GM15510 (cell line): Measurements from ENCODE around the gene CPLX1.

ENCODE experiments used
- POLR2A ChIP-seq: IDR thresholded peaks from 3 replicates; pipeline ENCODE4 v1.6.1; 2011; ENCODE audit warnings: borderline replicate concordance; ENCODE audit not compliant: insufficient read length; ENCODE audit errors: extremely low read depth

The CPLX1 gene

DNA sequence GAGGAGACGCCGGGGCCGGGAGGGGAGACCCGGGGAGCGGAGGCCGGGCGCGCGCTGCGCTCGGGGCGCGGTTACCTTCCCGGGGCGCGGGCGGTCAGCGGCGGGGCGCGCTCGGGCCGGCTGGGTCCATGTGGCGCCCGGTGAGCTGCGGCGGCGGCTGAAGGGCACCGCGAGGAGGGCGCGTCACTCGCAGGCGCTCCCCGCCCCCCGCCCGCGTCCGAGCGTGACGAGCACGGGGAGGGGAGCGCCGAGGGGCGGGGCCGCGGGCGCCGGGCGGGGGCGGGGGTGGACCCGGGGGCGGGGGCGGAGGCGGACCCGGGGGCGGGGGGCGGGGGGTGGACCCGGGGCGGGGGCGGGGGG is at the start of gene CPLX1:
CPLX1 (minus strand) TSS at position 159 of the 360 bp plus-strand sequence. CDS start 1,607 bp downstream, outside the sequence.
- TF ChIP-seq POLR2A: no peak

DNA sequence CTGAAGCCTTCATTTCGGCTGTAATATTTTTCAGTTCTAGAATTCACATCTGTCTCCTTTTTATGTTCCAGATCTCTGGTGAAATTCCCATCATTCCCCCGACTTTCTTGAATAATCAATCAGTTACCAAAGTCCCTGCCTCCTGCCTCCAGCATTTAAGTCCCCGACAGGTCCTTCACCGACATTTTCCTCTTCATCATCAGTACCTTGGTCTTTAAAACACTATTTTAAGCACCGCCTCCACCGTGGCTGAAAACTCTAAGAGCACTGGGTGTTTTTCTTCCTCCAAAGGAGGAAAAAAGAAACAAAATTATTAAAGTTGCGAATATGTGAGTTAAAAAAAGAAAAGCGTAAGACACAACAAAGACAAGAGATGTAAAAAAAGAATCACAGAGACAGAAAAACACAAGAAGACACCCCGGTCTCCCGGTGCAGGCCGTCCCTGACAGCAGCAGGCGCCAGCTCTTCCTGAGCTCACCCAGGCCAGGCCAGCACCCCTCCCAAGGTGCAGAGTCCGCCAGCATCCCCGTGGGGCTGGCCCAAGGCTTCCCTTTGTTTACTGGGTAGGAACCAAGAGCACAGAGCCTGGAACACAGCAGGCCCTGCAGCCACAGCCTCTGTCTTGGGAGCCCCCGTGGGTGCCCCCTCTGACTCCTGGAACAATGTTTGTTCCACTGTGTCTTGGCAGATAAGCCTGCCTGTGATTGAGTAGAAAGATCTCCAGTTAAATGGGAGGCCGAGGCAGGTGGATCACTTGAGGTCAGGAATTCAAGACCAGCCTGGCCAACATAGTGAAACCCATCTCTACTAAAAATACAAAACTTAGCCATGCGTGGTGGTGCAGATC is 49.3 kb upstream of the CPLX1 start:
- no peak for TF ChIP-seq POLR2A

DNA sequence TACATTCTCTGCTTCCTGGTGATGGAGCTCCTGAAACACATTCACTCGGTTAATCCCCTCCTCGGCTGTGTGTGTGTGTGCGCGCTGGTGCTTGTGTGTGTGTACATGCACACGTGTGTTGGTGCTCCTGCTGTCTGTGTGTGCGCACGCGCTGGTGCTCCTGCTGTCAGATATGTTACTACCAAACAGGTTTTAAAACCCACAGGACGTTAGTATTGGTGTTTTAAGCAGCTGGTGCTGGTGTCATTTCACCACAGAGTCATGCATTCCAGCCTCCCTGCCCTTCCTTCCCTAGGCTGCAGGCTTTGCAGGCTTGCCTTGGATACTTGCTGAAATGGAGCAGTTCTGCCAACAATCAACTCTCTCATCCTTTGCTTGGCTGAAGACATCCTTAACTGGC is 48.1 kb upstream of the CPLX1 start:
- TF ChIP-seq POLR2A: no peak

DNA sequence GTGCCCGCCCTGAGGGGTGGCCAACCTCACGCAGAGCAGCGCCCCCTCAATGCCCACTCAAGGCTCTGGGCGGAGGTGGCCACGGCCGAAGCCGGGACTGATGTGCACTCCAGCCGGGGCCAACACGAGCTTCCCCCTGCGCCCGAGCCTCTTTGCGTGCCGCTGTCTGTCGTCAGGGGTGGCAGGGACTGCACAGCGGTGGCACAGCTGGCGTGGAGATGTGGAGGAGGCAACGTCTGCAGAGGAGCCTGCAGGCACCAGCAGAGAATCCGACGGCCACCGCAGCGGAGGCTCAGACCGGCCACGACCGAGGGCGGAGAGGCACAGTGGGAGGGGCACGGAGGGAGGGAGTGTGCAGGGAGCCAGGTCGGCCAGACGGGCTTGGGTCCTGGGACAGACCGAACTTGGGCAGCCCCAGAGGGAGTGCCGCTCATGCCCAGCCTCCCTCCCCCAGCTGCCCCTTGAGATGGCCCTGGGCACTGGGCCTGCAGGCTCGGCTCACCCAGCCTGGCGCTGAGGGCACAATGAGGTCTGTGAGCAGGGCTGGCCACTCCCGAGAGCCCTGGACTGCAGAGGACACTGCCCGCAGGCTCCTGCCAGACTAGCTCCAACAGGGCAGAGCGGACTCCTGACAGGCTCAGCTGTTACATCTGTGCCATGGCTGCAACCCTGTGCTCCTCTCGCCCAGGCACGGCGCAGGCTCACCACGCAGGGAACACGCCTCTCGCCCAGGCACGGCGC is 46.5 kb upstream of the CPLX1 start:
- no peak for TF ChIP-seq POLR2A

DNA sequence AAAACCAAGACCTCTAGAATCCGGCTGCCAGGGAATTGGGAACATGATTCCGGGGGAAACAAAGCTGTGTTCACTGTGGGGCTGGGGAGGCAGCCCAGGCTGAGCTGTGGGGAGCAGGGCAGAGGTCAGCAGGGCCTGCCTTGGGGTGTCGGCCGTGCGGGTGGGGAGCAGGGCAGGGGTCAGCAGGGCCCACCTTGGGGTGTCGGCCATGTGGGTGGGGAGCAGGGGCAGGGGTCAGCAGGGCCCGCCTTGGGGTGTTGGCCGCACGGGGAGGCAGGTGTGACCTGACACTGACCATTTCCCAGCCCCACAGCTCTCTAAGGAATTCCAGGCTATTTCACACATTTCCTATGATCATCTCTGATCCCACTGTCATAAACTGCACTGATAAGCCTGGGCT is 45.6 kb upstream of the CPLX1 start:
- no peak for TF ChIP-seq POLR2A

DNA sequence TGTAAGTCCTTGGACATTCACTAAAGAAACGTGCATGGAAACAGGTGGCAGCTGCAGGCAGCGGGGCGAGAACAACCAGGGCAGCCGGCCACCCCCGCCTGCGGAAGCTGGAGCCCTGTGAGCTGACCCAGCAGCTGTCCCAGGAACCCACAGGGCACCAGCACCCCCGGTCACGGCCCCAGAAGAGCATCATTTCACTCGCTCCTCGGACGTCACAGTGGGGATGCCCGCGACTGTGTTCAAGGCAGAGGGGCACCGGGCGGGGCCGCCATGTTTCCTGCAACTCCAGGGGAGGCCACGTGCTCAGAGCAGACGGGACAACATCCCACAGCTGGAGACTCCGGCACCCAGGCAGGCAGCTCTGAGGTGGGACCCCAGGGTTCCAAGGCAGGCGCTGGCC is 45.0 kb upstream of the CPLX1 start:
- no peak for TF ChIP-seq POLR2A

DNA sequence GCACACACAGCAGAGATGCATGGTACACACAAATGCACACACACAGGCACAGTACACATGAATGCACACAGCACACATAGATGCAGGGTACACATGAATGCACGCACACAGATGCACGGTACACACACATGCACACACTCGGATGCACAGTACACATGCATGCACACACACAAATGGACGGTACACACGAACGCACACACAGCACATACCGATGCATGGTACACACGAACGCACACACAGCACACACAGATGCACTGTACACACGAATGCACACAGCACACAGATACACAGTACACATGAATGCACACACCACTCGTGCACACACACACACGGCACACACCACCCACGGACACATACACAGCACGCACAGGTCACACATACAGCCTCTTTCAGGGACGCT is 43.8 kb upstream of the CPLX1 start:
- no peak for TF ChIP-seq POLR2A

- TF ChIP-seq POLR2A: no peak
Measured at GRCh38 chr4:868421-868820, 42.5 kb upstream of the CPLX1 start.

GRCh38 chr4:867526-868250 is 41.8 kb upstream of the CPLX1 start:
- TF ChIP-seq POLR2A: no peak

DNA sequence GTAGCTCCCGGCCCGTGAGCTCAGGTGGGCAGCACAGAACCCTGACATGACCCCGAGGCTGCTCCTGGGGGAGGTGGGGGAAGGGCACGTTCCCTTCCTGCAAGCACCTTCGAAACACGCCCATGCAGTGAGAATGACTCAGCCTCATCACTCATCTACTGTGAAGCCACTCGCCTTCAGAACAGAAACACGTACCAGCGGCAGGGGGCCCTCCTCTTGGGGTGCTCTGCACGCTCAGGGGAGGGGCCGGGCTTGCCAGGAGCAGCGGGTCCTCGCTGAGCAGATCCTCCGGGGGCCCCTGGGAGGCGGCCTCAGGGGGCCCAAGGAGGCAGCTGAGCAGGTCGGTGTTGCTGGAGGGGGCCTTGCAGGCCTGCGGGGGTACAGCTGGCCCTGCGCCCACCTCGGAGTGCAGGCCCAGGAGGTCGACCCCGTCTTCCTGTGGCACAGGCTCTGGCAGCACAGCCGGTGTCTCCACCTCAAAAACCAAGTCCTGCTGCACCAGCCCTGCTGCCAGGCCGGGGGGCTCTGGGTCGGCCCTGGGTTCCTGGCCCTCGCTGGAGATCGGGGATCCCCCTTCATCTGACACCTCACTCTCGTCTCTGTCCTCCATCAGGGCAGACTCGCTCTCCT is 40.9 kb upstream of the CPLX1 start:
- TF ChIP-seq POLR2A: no peak

DNA sequence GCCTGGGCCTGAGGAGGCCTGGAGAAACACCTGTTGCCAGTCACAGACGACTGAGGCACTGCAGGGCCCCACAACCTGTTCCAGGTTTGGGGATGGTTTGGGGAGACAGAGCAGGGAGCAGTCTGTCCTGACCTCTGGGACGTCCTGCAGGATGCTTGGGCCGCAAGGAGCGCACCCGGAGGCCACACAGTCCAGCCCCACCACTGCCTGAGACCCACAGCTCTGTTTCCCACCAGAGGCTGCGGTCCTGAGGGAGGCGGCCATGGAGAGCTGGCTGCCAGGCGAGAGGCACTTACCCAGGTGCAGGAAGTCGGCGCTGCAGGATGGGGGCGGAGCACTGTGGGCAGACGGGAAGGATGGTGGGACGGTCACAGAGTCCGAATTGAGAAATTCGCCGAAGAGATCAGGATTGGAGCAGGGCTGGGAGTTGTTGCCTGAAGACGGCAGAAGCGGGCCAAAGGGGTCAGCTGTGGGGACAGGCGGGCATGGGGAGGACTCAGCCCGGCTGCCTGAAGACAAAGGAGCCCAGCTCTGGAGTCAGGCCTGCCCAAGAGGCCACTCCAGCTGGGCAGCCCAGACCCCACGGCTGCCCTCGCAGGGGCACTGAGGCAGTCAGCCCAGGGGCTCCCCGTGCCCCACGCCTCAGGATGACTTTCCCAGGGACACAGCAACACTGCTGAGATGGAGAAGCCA is 40.3 kb upstream of the CPLX1 start:
- TF ChIP-seq POLR2A: no peak

DNA sequence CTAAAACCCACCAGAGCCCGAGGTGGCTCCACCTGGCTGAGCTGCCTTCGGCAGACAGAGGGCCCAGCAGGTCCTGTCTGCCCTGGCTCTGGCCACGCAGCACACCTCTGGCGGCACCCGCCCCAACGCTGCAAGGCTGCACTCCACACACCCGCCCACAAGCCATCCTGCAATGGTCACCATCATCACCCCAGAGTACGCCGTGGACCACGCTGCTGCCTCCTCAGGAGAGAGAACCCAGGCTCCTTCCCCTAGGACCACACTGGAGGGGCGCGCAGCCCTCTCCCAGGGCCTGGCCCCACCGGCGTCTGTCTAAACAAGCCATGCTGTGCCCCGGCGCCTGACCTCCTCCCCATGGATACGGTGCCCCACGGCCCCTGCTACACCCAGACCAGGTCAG is 39.6 kb upstream of the CPLX1 start:
- TF ChIP-seq POLR2A: no peak

GRCh38 chr4:865121-865465 is 39.2 kb upstream of the CPLX1 start:
- no peak for TF ChIP-seq POLR2A

- no peak for TF ChIP-seq POLR2A
Measured at GRCh38 chr4:864456-865120, 38.7 kb upstream of the CPLX1 start.
